ENCODE measurements around the gene LRCH3.

The LRCH3 gene

GRCh38 chr3:197809356-197810020 lies 18.4 kb downstream of the LRCH3 start:
- H3K4me3 ChIP-seq (ENCODE audit: low read length), result peak overlapping the region; percentile 43
- peak; percentile 93 for DNase-seq (ENCODE audit: low read depth)

DNA sequence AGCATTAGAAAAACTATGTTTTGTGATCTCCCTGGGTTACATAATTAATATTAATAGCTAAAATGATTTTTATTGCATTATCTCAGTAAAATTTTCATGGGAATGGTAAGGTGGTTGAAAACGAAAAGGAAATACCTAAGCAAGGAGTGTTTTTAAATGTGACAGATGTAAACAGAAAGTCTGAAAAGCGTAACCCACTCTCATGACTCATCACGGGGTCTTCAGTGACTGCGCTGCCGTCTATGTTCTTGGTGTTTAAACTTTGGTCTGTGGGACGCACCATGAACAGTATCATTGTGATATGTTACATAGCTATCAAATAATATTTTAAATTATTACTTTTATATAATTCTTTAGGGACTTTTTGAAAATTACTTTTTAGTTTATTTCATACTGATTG lies 19.8 kb downstream of the LRCH3 start:
- DNase-seq (ENCODE audit: low read depth), result no peak
- TF ChIP-seq, protein P1, sequence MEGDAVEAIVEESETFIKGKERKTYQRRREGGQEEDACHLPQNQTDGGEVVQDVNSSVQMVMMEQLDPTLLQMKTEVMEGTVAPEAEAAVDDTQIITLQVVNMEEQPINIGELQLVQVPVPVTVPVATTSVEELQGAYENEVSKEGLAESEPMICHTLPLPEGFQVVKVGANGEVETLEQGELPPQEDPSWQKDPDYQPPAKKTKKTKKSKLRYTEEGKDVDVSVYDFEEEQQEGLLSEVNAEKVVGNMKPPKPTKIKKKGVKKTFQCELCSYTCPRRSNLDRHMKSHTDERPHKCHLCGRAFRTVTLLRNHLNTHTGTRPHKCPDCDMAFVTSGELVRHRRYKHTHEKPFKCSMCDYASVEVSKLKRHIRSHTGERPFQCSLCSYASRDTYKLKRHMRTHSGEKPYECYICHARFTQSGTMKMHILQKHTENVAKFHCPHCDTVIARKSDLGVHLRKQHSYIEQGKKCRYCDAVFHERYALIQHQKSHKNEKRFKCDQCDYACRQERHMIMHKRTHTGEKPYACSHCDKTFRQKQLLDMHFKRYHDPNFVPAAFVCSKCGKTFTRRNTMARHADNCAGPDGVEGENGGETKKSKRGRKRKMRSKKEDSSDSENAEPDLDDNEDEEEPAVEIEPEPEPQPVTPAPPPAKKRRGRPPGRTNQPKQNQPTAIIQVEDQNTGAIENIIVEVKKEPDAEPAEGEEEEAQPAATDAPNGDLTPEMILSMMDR (conservative IDR thresholded peaks at IDR 0.05; ENCODE audit: low read length), result no peak
- no peak overlapping the region for H3K4me3 ChIP-seq (ENCODE audit: low read length)

More at GRCh38 chr3:197809356-197810020, 18.4 kb downstream of the LRCH3 start:
- TF ChIP-seq, protein P1 (conservative IDR thresholded peaks at IDR 0.05; ENCODE audit: low read length), result no peak

GRCh38 chr3:197811343-197811742 lies 20.3 kb downstream of the LRCH3 start:
- DNase-seq (ENCODE audit: low read depth), result peak; percentile 97
- TF ChIP-seq, protein P1 (conservative IDR thresholded peaks at IDR 0.05; ENCODE audit: low read length), result no peak
- no peak overlapping the region for H3K4me3 ChIP-seq (ENCODE audit: low read length)

DNA sequence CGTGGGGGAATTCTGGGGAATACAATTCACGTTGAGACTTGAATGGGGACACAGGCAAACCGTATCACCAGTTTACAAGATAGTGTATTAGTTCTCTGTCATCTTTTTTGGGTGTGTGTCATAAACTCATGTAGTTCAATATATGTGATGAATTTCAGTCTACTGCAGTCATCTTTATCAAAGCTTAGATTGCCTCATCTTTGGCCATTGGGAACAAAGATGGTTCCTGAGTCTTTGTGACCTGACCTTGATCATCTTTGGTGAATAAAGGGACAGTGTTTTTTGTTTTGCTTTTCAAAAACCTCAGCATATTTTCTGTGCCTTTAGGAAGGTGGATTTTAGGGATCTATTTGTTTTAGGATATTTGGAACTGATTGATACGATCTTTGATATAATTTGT lies 23.3 kb downstream of the LRCH3 start:
- no peak overlapping the region for H3K4me3 ChIP-seq (ENCODE audit: low read length)
- TF ChIP-seq, protein P1 (conservative IDR thresholded peaks at IDR 0.05; ENCODE audit: low read length), result no peak
- no peak for DNase-seq (ENCODE audit: low read depth)

DNA sequence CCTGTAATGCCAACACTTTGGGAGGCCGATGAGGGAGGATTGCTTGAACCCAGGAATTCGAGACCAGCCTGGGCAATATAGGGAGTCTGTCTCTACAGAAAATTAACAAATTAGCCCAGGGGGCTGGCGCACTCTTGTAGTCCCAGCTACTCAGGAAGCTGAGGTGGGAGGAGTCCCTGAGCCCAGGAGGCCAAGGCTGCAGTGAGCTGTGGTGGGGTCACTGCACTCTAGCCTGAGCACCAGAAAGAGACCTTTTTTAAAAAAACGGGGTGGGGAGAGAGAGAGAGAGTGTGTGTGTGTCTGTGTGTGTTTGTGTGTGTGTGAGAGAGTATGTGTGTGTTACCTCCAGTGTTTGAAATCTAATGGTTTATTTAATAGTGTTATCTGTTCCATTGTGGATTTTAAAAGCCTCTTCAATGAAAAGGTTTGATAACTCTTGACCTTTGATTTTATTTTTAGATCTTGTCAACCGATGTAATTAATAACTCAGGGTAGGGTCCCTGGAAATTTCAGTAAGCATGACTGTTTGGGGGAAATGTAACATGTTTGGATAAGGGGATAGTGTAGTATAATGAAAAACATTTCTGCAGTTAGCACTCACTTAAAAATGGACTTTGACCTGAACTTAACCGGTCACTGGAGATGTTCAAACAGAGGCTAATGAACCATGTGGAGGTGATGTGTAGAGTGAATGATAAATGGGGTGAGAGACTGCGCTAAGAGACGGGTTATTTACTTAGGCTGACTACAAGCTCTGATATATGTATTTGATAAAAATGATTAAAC lies 29.7 kb downstream of the LRCH3 start:
- no peak for DNase-seq (ENCODE audit: low read depth)
- TF ChIP-seq, protein P1 (conservative IDR thresholded peaks at IDR 0.05; ENCODE audit: low read length), result no peak
- H3K4me3 ChIP-seq (ENCODE audit: low read length), result no peak overlapping the region

DNA sequence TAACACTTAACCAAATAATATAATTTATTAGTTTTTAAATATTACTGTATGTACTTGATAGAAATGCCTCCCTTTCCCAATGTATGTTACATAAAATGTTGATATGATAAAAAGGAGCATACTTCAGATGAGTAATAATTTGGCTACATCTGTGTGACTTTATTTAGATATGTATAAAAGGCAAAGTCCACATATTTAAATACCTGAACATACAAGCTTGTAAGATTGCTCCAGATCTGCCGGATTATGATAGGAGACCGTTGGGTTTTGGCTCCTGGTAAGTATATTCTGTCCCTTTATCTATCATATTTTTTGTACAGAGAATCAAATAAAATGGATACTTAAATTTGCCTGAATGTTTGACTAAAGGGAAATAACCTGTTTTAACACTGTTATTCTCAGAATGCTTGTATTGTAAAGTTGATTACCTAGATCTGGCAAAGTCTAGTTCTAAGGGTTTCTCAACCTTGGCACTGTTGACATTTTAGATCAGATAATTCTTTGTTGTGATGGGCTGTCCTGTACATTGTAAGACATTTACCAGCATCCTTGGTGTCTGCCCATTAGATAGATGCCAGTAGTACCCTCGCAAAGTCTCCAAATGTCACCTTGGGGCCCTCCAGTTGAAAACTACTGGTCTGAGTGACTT lies 38.5 kb downstream of the LRCH3 start:
- no peak overlapping the region for H3K4me3 ChIP-seq (ENCODE audit: low read length)
- TF ChIP-seq, protein P1 (conservative IDR thresholded peaks at IDR 0.05; ENCODE audit: low read length), result no peak
- DNase-seq (ENCODE audit: low read depth), result no peak

Data from AG10803 (cell line).